Raji (cell line): ENCODE data around the gene TFAP2A.

Source experiments
- POLR2A ChIP-seq: IDR thresholded peaks from 2 replicates; pipeline ENCODE4 v1.6.1; 2011; ENCODE audit warnings: low read depth, low read length, control low read depth; ENCODE audit not compliant: insufficient read depth

TFAP2A gene

GRCh38 chr6:10363911-10364310 is 51.0 kb downstream of the TFAP2A start:
- no peak for TF ChIP-seq POLR2A

GRCh38 chr6:10362300-10362699 is 52.6 kb downstream of the TFAP2A start:
- TF ChIP-seq POLR2A = no peak

- TF ChIP-seq POLR2A = no peak
These were observed 53.4 kb downstream of the TFAP2A start for GRCh38 chr6:10361428-10361827.

- TF ChIP-seq POLR2A = no peak
These were observed 55.3 kb downstream of the TFAP2A start for GRCh38 chr6:10359581-10359980.

- no peak for TF ChIP-seq POLR2A
These were observed 59.7 kb downstream of the TFAP2A start for GRCh38 chr6:10355115-10355702.

- TF ChIP-seq POLR2A = no peak
These were observed 63.1 kb downstream of the TFAP2A start for GRCh38 chr6:10351791-10352190.

- no peak for TF ChIP-seq POLR2A
These were observed 64.2 kb downstream of the TFAP2A start for GRCh38 chr6:10350720-10351119.

GRCh38 chr6:10347561-10348327 is 67.1 kb downstream of the TFAP2A start:
- no peak for TF ChIP-seq POLR2A
